GM21723 (cell line): Measurements from ENCODE around the gene ALG12.

Experiments
- ATAC-seq: cut with Tn5 transposase; IDR thresholded peaks from one replicate; pipeline ENCODE4 v1.9.1; 2021; ENCODE audit warnings: mild to moderate bottlenecking, moderate library complexity; ENCODE audit not compliant: unreplicated experiment

ALG12 gene

DNA sequence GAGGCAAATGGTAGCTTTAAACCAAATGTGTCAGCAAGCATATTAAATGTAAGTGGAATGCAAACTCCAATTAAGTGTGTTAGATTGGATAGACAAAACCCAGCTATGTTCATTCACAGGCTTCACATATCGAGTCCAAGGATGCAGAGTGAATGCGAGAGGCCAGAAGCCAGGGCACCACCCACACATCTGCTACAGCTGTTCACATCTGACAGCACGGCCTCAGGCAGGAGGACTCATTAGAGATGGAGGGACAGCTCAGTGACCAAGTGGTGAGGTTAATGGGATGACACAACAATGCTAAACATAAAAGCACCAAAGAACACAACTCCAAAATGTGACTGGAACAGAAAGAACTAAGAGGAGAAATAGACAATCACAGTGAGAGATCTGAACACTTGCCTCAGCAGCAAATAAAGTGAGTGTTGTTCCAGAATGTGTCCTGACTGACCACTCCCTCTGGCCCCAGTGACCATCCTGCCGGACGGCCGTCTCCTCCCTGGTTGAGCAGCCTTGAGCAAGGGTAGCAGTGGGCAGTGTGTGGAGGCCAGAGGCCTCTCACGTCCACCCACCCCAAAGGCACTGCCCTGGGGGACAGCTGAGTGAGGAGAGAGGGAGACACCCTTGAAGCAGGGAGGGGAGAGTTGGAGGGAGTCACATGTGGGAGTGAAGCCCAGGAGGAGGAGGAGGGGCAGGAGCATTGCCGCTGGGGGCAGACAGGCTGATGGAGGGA, 23.8 kb downstream of the ALG12 start:
- ATAC-seq, result no peak

- no peak for ATAC-seq
These were observed 25.2 kb downstream of the ALG12 start for GRCh38 chr22:49893025-49893424.

GRCh38 chr22:49892226-49892899, 25.9 kb downstream of the ALG12 start:
- ATAC-seq, result no peak

DNA sequence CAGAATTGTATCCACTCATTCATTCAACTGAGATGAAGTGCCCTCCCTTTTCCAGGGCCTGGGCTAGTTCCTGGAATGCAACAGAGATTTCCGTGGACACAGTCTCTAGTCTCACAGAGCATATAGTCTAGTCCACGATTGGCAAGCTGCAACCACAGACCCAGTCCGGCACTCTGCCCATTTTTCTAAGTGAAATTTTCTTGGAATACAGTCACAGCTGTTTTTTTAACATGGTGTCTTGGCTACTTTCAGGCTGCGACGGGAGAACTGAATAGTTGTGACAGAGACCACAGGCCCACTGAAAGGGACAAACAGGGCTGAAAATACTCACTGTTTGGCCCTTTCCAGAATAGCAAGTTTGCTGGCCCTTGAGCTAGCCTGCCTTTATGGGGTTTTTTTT, 29.2 kb downstream of the ALG12 start:
- no peak for ATAC-seq

DNA sequence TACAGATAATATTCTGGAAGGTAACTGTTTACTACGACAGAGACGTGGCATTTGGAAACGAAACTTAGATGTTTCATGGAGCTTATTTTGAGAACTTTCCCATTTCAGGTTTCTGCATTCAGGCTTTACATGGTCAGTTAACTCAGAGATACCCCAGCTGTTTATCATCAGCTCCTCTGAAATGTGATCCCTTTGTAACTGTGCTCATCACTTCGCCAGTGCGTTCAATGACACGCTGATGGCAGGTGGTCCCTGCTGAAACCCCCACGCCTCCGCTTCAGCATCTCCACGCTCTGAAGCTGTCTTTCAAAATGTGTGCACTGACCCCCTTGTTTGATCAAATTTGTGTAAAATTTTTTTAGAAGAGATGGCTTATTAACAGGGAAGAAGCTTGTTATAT, 30.5 kb downstream of the ALG12 start:
- ATAC-seq, result no peak

DNA sequence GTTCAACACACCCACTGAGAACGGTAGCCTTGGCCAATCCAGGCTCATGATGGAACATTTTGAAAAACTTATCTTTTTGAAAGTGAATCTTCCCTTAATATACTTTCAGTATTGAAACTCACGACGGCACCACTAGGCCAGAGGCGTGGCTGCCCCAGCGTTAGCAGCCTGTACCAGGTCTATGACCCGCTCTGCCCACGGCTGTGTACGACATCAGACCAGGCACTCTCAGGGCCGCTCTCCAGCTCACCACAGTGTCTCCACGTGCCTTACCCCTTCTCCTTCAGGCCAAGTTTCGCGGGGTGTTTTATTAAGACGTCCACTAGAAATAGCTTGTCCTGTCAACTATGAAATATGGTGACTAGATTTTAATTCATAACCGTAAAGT, 31.2 kb downstream of the ALG12 start:
- no peak for ATAC-seq

DNA sequence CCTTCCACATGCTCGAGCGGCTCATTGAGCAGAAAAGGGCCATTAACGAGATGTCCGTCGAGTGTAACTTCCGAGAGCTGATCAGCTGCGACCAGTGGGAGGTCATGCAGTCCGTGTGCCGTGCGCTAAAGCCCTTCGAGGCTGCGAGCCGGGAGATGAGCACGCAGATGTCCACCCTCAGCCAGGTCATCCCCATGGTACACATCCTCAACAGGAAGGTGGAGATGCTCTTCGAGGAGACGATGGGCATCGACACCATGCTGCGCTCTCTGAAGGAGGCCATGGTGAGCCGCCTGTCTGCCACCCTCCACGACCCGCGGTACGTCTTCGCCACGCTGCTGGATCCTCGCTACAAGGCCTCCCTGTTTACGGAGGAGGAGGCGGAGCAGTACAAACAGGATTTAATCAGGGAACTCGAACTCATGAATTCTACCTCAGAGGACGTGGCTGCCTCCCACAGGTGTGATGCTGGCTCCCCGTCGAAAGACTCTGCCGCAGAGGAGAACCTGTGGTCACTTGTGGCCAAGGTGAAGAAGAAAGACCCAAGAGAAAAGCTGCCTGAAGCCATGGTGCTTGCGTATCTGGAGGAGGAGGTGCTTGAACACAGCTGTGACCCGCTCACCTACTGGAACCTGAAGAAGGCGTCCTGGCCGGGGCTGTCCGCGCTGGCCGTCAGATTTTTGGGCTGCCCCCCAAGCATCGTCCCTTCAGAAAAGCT, 31.7 kb downstream of the ALG12 start:
- no peak for ATAC-seq

DNA sequence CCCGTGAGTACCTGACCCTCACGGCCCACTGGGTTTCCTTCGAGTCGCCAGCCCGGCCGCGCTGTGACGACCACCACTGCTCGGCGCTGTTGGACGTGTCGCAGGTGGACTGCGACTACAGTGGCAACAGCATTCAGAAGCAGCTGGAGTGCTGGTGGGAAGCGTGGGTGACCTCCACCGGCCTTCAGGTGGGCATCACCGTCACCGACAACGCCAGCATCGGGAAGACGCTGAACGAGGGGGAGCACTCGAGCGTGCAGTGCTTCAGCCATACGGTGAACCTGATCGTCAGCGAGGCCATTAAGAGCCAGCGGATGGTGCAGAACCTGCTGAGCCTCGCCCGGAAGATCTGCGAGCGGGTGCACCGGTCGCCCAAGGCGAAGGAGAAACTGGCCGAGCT, 32.4 kb downstream of the ALG12 start:
- no peak for ATAC-seq

GRCh38 chr22:49885281-49885680, 33.0 kb downstream of the ALG12 start:
- no peak for ATAC-seq

DNA sequence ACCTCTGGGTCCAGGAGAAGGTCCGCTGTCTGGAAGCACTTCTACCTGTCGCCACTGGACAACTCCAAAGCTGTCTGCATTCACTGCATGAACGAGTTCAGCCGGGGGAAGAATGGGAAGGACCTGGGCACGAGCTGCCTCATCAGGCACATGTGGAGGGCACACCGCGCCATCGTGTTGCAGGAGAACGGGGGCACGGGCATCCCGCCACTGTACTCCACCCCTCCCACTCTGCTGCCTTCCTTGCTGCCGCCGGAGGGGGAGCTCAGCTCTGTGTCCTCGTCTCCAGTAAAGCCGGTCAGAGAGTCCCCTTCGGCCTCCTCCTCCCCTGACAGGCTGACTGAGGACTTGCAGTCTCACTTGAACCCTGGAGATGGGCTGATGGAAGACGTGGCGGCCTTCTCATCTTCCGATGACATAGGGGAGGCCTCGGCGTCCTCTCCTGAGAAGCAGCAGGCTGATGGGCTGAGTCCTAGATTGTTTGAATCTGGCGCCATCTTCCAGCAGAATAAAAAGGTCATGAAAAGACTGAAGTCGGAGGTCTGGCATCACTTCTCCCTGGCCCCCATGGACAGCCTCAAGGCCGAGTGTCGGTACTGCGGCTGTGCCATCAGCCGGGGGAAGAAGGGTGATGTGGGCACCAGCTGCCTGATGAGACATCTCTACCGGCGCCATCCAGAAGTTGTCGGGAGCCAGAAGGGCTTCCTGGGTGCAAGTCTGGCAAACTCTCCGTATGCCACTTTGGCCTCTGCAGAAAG, 33.6 kb downstream of the ALG12 start:
- ATAC-seq, result no peak

- no peak for ATAC-seq
These were observed 34.2 kb downstream of the ALG12 start for GRCh38 chr22:49884075-49884474.

- ATAC-seq, result no peak
These were observed 35.0 kb downstream of the ALG12 start for GRCh38 chr22:49883294-49883640.

- no peak for ATAC-seq
These were observed 35.5 kb downstream of the ALG12 start for GRCh38 chr22:49882519-49883293.

DNA sequence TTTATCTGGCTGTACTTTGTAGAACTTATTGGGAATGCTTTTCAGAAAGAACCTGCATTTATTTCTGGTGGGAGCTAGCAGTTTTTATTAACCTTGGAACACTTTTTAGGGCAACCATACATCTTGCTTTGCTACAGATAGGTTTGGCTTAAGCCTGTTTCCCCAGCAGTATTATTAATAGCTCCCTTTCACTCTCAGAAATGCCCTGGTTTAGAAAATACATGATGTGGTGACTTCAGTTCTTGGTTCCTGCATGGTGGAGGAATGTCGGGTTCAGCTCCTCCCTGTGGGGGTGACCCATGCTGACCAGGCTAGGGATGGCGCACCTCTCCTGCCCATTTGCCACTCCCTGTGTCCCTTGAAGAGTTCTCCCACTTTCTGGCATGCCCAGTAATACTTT, 36.4 kb downstream of the ALG12 start:
- peak; percentile 49 for ATAC-seq

DNA sequence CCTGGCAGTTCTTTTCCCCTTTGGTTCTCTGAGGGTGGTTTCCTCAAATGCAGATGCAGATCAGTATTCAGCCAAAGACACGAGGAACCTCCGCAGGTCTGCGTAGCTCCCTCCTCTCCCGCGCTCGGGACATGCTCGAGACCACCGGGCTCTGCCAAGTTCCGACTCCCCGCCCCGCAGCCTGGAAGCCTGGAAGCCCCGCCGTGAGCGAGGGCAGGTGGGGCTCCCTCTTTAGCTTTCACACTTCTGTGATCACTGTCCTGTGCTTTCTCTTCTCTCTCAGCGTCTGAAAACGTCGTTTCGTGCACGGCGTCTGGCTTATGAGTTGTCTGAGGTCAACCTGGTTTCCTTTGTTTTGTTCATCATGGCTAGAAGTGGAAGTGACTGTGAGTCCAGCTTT, 38.0 kb downstream of the ALG12 start:
- ATAC-seq, result no peak

DNA sequence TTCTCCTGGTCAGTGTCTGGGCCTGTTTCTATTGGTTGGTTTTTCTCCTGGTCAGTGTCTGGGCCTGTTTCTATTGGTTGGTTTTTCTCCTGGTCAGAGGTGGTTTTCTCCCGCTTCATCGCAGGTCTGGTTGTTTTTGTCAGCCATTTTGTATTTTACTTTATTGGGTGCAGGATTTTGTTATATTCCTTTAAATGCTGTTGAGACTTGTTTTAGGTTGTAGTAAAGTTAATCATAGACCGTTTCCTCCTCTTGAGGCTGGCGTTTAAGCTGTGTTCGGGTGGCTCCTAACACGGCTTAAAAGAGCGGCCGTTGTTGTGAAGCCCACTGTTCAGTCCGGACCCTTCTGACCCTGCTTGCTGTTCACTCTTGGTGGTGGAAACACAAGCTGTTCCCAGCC, 38.4 kb downstream of the ALG12 start:
- ATAC-seq, result no peak

GRCh38 chr22:49878206-49878605, 40.0 kb downstream of the ALG12 start:
- ATAC-seq, result no peak

DNA sequence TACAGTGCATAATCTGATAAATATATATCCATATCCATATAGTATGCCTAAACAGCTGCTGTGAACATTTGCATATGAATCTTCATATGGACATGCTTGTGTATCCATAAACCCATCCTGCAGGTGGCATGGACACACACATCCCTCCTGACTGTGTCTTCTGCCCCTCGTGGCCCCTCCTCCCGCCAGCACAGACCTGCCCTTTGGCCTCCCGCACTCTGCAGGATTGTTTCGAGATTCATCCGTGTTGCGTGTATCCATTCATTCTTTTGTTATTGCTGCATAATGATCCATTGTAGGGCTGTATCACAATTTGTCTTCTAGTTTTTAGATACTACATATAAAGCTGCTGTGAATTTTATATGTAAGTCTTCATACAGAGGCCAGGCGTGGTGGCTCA, 40.6 kb downstream of the ALG12 start:
- ATAC-seq, result no peak

GRCh38 chr22:49873228-49873940, 44.9 kb downstream of the ALG12 start:
- no peak for ATAC-seq

GRCh38 chr22:49872347-49872746, 45.9 kb downstream of the ALG12 start:
- no peak for ATAC-seq
